ENCODE measurements around the gene ADCY1.

Gene ADCY1

GRCh38 chr7:45601816-45602540 lies 27.8 kb downstream of the ADCY1 start:
- TF ChIP-seq CTCF (IDR thresholded peaks at IDR 0.05; ENCODE audit: low read depth, low read length) = no peak
- no peak overlapping the region for H3K4me3 ChIP-seq (ENCODE audit: low read depth, low read length)

GRCh38 chr7:45606050-45606449 lies 31.9 kb downstream of the ADCY1 start:
- TF ChIP-seq CTCF (IDR thresholded peaks at IDR 0.05; ENCODE audit: low read depth, low read length) = no peak
- no peak overlapping the region for H3K4me3 ChIP-seq (ENCODE audit: low read depth, low read length)

DNA sequence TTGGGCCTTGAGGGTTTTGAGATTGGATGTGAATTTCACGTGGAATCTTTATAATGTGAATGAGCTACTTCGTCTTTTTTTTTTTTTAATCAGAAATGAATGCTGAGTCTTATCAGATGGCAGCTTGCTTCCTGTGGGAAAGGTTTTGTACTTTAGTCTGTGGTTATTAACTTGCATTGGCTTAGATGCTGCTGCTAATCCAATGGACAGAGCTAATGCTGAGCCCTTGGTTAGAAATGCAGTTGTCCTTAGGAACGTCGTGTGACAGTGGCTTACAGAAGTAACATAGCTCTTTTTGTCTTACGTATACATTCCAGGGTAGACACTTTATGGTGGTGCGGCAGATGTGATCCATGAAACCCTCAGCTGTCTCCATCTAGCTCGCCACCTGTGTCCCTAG lies 32.8 kb downstream of the ADCY1 start:
- H3K4me3 ChIP-seq (ENCODE audit: low read depth, low read length) = no peak overlapping the region
- TF ChIP-seq CTCF (IDR thresholded peaks at IDR 0.05; ENCODE audit: low read depth, low read length) = no peak

DNA sequence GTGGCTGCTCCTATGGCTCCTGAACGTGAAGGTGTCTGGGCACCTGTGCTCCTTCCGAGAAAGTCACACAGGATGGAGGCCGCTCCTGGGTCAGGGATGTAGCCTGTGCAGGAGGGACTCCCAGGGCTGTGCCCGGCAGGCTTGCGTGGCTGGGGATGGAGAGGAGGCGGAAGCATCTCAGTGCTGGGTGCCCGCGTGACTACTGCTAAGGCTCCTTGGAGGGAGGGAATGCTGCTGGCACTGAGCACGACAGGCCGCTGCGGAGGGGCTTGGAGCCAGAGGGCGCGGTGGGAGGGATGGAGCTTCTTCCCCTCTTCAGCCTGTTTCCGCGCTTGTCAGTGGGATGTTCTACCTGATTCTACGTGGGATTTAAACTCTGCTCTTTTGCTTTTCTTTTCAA lies 35.0 kb downstream of the ADCY1 start:
- no peak overlapping the region for H3K4me3 ChIP-seq (ENCODE audit: low read depth, low read length)
- TF ChIP-seq CTCF (IDR thresholded peaks at IDR 0.05; ENCODE audit: low read depth, low read length) = no peak

DNA sequence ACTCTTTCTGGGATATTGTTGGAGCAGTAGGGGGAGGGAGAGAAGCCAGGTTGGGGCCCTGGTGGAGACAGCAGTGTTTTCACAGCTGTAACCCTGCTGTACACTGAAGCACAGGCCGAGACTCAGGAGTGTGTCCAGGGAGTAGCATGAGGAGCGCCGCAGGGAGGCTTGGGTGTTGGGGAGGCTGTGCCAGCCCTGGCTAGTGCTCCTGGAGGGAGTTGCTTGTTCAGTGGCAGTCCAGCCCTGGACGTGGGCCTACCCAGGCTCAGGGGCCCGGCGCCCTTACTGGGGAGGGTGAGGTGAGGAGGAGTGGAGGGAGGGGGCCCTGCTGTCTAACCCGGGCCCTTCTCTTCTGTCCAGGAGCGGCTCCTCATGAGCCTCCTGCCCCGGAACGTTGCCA lies 35.9 kb downstream of the ADCY1 start:
- H3K4me3 ChIP-seq (ENCODE audit: low read depth, low read length) = no peak overlapping the region
- no peak for TF ChIP-seq CTCF (IDR thresholded peaks at IDR 0.05; ENCODE audit: low read depth, low read length)

DNA sequence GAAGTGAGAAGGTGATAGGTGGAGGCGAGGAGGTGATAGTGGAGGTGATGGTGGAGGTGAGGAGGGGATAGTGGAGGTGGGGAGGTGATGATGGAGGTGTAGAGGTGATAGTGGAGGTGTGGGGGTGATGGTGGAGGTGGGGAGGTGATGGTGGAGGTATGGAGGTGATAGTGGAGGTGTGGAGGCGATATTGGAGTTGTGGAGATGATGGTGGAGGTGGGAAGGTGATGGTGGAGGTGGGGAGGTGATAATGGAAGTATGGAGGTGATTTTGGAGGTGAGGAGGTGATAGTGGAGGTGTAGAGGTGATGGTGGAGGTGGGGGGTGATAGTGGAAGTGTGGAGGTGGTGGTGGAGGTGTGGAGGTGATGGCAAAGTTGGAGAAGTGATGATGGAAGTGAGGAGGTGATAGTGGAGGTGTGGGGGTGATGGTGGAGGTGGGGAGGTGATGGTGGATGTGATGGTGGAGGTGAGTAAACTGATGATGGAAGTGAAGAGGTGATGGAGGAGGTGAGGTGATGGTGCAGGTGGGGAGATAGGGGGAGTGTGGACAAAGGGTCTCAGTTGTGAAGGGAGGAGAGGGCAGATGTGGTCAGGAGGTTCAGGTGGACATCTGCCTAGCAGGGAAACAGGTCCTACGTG lies 36.6 kb downstream of the ADCY1 start:
- TF ChIP-seq CTCF (IDR thresholded peaks at IDR 0.05; ENCODE audit: low read depth, low read length) = no peak
- H3K4me3 ChIP-seq (ENCODE audit: low read depth, low read length) = no peak overlapping the region

DNA sequence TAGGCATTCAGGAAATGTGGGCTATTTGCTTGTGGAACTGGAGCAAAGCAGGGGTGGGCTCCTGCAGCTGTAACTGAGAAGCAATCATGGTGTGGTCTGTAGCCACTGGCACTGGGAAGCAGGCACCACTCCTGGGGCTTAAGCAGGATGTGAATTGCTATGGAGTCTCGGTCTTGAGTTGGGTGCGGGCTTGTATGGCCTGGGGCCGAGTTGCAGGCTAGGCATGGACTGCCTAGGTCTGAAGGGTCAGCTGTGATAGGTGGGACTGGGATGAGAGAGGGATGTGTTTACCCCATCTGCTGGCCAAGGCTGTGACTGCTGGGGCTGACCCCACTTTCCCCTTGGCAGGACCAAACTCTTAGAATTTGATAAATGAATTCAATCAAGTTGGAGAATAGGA lies 43.0 kb downstream of the ADCY1 start:
- TF ChIP-seq CTCF (IDR thresholded peaks at IDR 0.05; ENCODE audit: low read depth, low read length) = no peak
- H3K4me3 ChIP-seq (ENCODE audit: low read depth, low read length) = no peak overlapping the region
